22Rv1 (cell line): Measurements from ENCODE around the gene CMC2.

ENCODE experiments used
- ZFX ChIP-seq: fragments of 450-650 bp; IDR thresholded peaks from 2 replicates; pipeline ENCODE4 v1.6.1; 2017; ENCODE audit warnings: antibody characterized with exemption, borderline replicate concordance
- TF ChIP-seq, protein P1 (sequence below): fragments of 450-650 bp; IDR thresholded peaks from 2 replicates; pipeline ENCODE4 v1.5.1; 2017; ENCODE audit warnings: mild to moderate bottlenecking

DNA sequence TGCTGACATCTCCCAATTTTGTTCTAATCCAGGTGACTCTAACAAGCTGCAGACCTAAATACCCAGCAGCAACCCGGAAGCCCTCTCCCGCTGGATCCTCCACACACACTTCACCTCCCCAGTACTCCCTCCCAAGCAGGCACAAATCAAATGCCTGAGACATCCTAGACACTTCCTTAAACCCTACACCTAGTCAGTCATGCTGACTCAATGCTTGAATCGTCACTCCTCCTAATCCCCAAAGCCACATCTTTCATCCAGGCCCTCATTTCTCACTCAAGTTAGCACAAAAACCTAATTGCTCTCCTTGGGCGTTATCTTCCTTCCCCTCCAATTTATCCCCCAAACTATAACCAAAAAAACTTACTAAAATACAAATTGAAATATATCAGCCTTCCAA is 32.7 kb downstream of the CMC2 start:
- TF ChIP-seq, protein P1, sequence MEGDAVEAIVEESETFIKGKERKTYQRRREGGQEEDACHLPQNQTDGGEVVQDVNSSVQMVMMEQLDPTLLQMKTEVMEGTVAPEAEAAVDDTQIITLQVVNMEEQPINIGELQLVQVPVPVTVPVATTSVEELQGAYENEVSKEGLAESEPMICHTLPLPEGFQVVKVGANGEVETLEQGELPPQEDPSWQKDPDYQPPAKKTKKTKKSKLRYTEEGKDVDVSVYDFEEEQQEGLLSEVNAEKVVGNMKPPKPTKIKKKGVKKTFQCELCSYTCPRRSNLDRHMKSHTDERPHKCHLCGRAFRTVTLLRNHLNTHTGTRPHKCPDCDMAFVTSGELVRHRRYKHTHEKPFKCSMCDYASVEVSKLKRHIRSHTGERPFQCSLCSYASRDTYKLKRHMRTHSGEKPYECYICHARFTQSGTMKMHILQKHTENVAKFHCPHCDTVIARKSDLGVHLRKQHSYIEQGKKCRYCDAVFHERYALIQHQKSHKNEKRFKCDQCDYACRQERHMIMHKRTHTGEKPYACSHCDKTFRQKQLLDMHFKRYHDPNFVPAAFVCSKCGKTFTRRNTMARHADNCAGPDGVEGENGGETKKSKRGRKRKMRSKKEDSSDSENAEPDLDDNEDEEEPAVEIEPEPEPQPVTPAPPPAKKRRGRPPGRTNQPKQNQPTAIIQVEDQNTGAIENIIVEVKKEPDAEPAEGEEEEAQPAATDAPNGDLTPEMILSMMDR: no peak
- TF ChIP-seq ZFX: no peak
